ENCODE measurements around the gene MRPL34.

GRCh38 chr19:17347877-17348276, 42.2 kb downstream of the MRPL34 start:
- TF ChIP-seq CTCF (conservative IDR thresholded peaks at IDR 0.05; ENCODE audit: low read depth, low read length) (no peak), EZH2phosphoT487 (IDR thresholded peaks at IDR 0.05; ENCODE audit: borderline replicate concordance, low read length) (no peak)
